H9 (cell line): Measurements from ENCODE around the gene MRPS27. TPM values are rescaled to one million over a fixed set of nuclear protein-coding genes. Genes with fewer than 3 reads are reported as not detected.
A peak's percentile ranks its signal among the peaks of the same experiment; 100 is the strongest.

Source experiments
- DNase-seq: peaks from one replicate; pipeline ENCODE4 v3.0.0-alpha.2; 2017
- H2AFZ ChIP-seq: one replicate; pipeline ENCODE4 v1.6.1; 2013; ENCODE audit warnings: mild to moderate bottlenecking, low read length, control low read depth, moderate library complexity
- H2AK5ac ChIP-seq: 2 replicates; pipeline ENCODE4 v1.6.1; 2013; ENCODE audit warnings: low read length, control low read depth, mixed read lengths; ENCODE audit not compliant: insufficient read length
- H2BK120ac ChIP-seq: one replicate; pipeline ENCODE4 v1.6.1; 2013; ENCODE audit warnings: low read depth, mild to moderate bottlenecking, low read length, control low read depth, inconsistent platforms; ENCODE audit not compliant: poor library complexity, severe bottlenecking
- H2BK12ac ChIP-seq: 2 replicates; pipeline ENCODE4 v1.6.1; 2013; ENCODE audit warnings: low read length, control low read depth, mixed read lengths, low read depth; ENCODE audit not compliant: insufficient read length
- H2BK15ac ChIP-seq: 2 replicates; pipeline ENCODE4 v1.6.1; 2013; ENCODE audit warnings: low read depth, low read length, control low read depth
- H2BK20ac ChIP-seq: one replicate; pipeline ENCODE4 v1.6.1; 2013; ENCODE audit warnings: low read depth, mild to moderate bottlenecking, low read length, control low read depth, inconsistent platforms; ENCODE audit not compliant: poor library complexity, severe bottlenecking
- H2BK5ac ChIP-seq: 2 replicates; pipeline ENCODE4 v1.6.1; 2013; ENCODE audit warnings: low read length, control low read depth, mixed read lengths; ENCODE audit not compliant: insufficient read length
- H3K14ac ChIP-seq: 2 replicates; pipeline ENCODE4 v1.6.1; 2013; ENCODE audit warnings: low read length, control low read depth; ENCODE audit not compliant: insufficient read depth
- H3K18ac ChIP-seq: 2 replicates; pipeline ENCODE4 v1.6.1; 2013; ENCODE audit warnings: low read depth, mild to moderate bottlenecking, mixed read lengths, low read length, control low read depth; ENCODE audit not compliant: insufficient read length
- H3K23ac ChIP-seq: 2 replicates; pipeline ENCODE4 v1.6.1; 2013; ENCODE audit warnings: low read length, control low read depth, mixed read lengths, low read depth; ENCODE audit not compliant: insufficient read length
- H3K23me2 ChIP-seq: 2 replicates; pipeline ENCODE4 v1.6.1; 2013; ENCODE audit warnings: low read depth, mild to moderate bottlenecking, mixed read lengths, low read length, control low read depth; ENCODE audit not compliant: insufficient read length, poor library complexity, severe bottlenecking
- H3K27ac ChIP-seq: 2 replicates; pipeline ENCODE4 v1.5.1; 2013; ENCODE audit warnings: low read length, control low read depth, mixed read lengths, low read depth; ENCODE audit not compliant: insufficient read length
- H3K27me3 ChIP-seq: 2 replicates; pipeline ENCODE4 v1.6.1; 2013; ENCODE audit warnings: low read length, control low read depth, inconsistent platforms; ENCODE audit not compliant: insufficient read depth
- H3K4ac ChIP-seq: 2 replicates; pipeline ENCODE4 v1.6.1; 2013; ENCODE audit warnings: low read depth, mild to moderate bottlenecking, control low read depth, inconsistent platforms, low read length, moderate library complexity
- H3K4me1 ChIP-seq: 2 replicates; pipeline ENCODE4 v1.6.1; 2013; ENCODE audit warnings: low read length, control low read depth, inconsistent platforms; ENCODE audit not compliant: insufficient read depth
- H3K4me2 ChIP-seq: 2 replicates; pipeline ENCODE4 v1.6.1; 2013; ENCODE audit warnings: low read length, control low read depth, mixed read lengths; ENCODE audit not compliant: insufficient read length, insufficient read depth
- H3K56ac ChIP-seq: 2 replicates; pipeline ENCODE4 v1.6.1; 2013; ENCODE audit warnings: low read depth, mild to moderate bottlenecking, mixed read lengths, low read length, control low read depth; ENCODE audit not compliant: insufficient read length
- H3K79me1 ChIP-seq: 2 replicates; pipeline ENCODE4 v1.6.1; 2013; ENCODE audit warnings: low read depth, mild to moderate bottlenecking, moderate library complexity, low read length, control low read depth, inconsistent platforms; ENCODE audit not compliant: insufficient read depth, poor library complexity, severe bottlenecking
- H3K79me2 ChIP-seq: 2 replicates; pipeline ENCODE4 v1.6.1; 2013; ENCODE audit warnings: low read length, control low read depth, inconsistent platforms; ENCODE audit not compliant: insufficient read depth
- H3K9ac ChIP-seq: 2 replicates; pipeline ENCODE4 v1.6.1; 2013; ENCODE audit warnings: low read length, control low read depth, mixed read lengths; ENCODE audit not compliant: insufficient read length; ENCODE audit errors: extremely low read depth
- H3K9me3 ChIP-seq: one replicate; pipeline ENCODE4 v1.6.1; 2013; ENCODE audit warnings: low read depth, low read length, inconsistent platforms; ENCODE audit not compliant: control insufficient read depth
- H3T11ph ChIP-seq: one replicate; pipeline ENCODE4 v1.6.1; 2013; ENCODE audit warnings: mild to moderate bottlenecking, low read length, control low read depth, inconsistent platforms
- H4K20me1 ChIP-seq: one replicate; pipeline ENCODE4 v1.6.1; 2013; ENCODE audit not compliant: control insufficient read depth, insufficient read length, insufficient read depth
- H4K5ac ChIP-seq: 2 replicates; pipeline ENCODE4 v1.6.1; 2013; ENCODE audit warnings: low read depth, mild to moderate bottlenecking, mixed read lengths, low read length, control low read depth; ENCODE audit not compliant: insufficient read length
- H4K8ac ChIP-seq: replicated peaks from 2 replicates; pipeline ENCODE4 v1.6.1; 2013; ENCODE audit warnings: low read length, control low read depth, mixed read lengths, low read depth; ENCODE audit not compliant: insufficient read length
- H4K91ac ChIP-seq: 2 replicates; pipeline ENCODE4 v1.6.1; 2013; ENCODE audit warnings: low read depth, mild to moderate bottlenecking, moderate library complexity, mixed read lengths, low read length, control low read depth; ENCODE audit not compliant: insufficient read length
- H3K27ac Mint-ChIP-seq, 3 experiments: 2 replicates in 2 of 3; 3 replicates in 1 of 3; pipeline ENCODE4 v1.8.0; 2020 to 2021; ENCODE audit warnings: mixed read lengths in 3 of 3, mild to moderate bottlenecking in 1 of 3, moderate library complexity in 1 of 3
- H3K27me3 Mint-ChIP-seq: 2 replicates; pipeline ENCODE4 v1.8.0; 2021; ENCODE audit warnings: low read depth, mild to moderate bottlenecking, moderate library complexity, mixed read lengths
- H3K36me3 Mint-ChIP-seq, 3 experiments: 2 replicates in 2 of 3; 3 replicates in 1 of 3; pipeline ENCODE4 v1.8.0; 2020 to 2021; ENCODE audit warnings: low read depth in 3 of 3, mixed read lengths in 3 of 3; ENCODE audit not compliant: insufficient read depth in 1 of 3
- H3K4me1 Mint-ChIP-seq, 2 experiments: 2 replicates each; pipeline ENCODE4 v1.8.0; 2020; ENCODE audit warnings: mixed read lengths in 2 of 2
- H3K4me3 Mint-ChIP-seq, 2 experiments: 2 replicates in 1 of 2; 3 replicates in 1 of 2; pipeline ENCODE4 v1.8.0; 2020 to 2021; ENCODE audit warnings: mild to moderate bottlenecking in 2 of 2, mixed read lengths in 2 of 2, moderate library complexity in 1 of 2
- H3K9me3 Mint-ChIP-seq, 2 experiments: 2 replicates in 1 of 2; 3 replicates in 1 of 2; pipeline ENCODE4 v1.8.0; 2020; ENCODE audit warnings: mild to moderate bottlenecking in 2 of 2, mixed read lengths in 2 of 2, moderate library complexity in 1 of 2
- CTCF ChIP-seq: fragments of 200-600 bp; sonication (generic); conservative IDR thresholded peaks from 3 replicates; pipeline ENCODE4 v1.8.0; 2021; ENCODE audit warnings: antibody characterized with exemption, mild to moderate bottlenecking
- WGBS: extraction: QIAGEN DNeasy Blood & Tissue Kit; methylation state at CpG from one replicate; pipeline ENCODE4 v1.1.7; 2013; ENCODE audit warnings: missing lambda C conversion rate, low lambda C conversion rate, mixed read lengths; ENCODE audit not compliant: insufficient read length; ENCODE audit errors: extremely low coverage; 5-methylcytosine and 5-hydroxymethylcytosine counted together
- total RNA-seq: library from RNA; stranded (reverse); gene quantifications from 2 replicates; pipeline ENCODE4 v1.2.1, GENCODE V29; 2021

MRPS27 gene
- total RNA-seq, 1 experiment from 2014 or later, result 83.3 TPM

GRCh38 chr5:72276219-72276752 is 43.8 kb downstream of the MRPS27 start:
- peak overlapping the region in 2 of 3 experiments; percentile 6 to 62; a peak in 2 of 7 replicates for H3K27ac Mint-ChIP-seq
- H3K9me3 Mint-ChIP-seq, result peaks cover 0 to 5% of the 10 kb centered on the region in 2 experiments; a peak in 2 of 5 replicates

More at GRCh38 chr5:72276219-72276752, 43.8 kb downstream of the MRPS27 start:
- Histone ChIP-seq H4K20me1 (no peaks in the 10 kb centered on the region), H3K27ac (no peak overlapping the region), H3K79me1 (no peaks in the 10 kb centered on the region), H2BK12ac (no peak overlapping the region), H3K9me3 (no peaks in the 10 kb centered on the region), H3K56ac (no peak overlapping the region), H2BK15ac (no peak overlapping the region), H3T11ph (no peak overlapping the region), H2AFZ (no peak overlapping the region), H3K23me2 (no peaks in the 10 kb centered on the region), H3K23ac (no peak overlapping the region), H2BK120ac (no peak overlapping the region), H4K8ac (no peak overlapping the region), H2BK20ac (no peak overlapping the region), H3K4me1 (no peaks in the 10 kb centered on the region; the same call in 1 of the 2 replicates), H2BK5ac (no peak overlapping the region), H3K79me2 (no peaks in the 10 kb centered on the region), H4K5ac (no peak overlapping the region), H3K18ac (no peak overlapping the region), H3K4ac (no peak overlapping the region), H3K27me3 (no peaks in the 10 kb centered on the region), H2AK5ac (no peak overlapping the region), H3K14ac (no peak overlapping the region), H3K4me2 (no peak overlapping the region), H3K9ac (no peak overlapping the region), H4K91ac (no peak overlapping the region)
- Mint-ChIP-seq H3K4me3 (no peak overlapping the region), H3K36me3 (peaks cover 20 to 35% (median 23%) of the 10 kb centered on the region in 3 experiments), H3K4me1 (peaks cover 14% of the 10 kb centered on the region in 2 experiments), H3K27me3 (no peaks in the 10 kb centered on the region)
- no peak for TF ChIP-seq CTCF
- DNase-seq, result no peak
- WGBS, result no CpG with 5 or more reads among the region's 3 CpGs
